ENCODE results near the gene CBFB.

GRCh38 chr16:66986559-66986958 lies 42.4 kb upstream of the CBFB start:
- no peak for TF ChIP-seq CTCF (conservative IDR thresholded peaks at IDR 0.05; ENCODE audit: low read depth, low read length)
- TF ChIP-seq POLR2A (IDR thresholded peaks at IDR 0.05; ENCODE audit: low read depth, low read length), result no peak
- TF ChIP-seq RFX5 (IDR thresholded peaks at IDR 0.05; ENCODE audit: low read depth, low read length), result no peak

All from IMR-90 (cell line).